ENCODE data around the gene GRIK3.
"Not testable (repeated sequence)": the region's sequence is repeated elsewhere in the genome, so short reads cannot be mapped to it uniquely, and the experiment has no call there.

The GRIK3 gene

DNA sequence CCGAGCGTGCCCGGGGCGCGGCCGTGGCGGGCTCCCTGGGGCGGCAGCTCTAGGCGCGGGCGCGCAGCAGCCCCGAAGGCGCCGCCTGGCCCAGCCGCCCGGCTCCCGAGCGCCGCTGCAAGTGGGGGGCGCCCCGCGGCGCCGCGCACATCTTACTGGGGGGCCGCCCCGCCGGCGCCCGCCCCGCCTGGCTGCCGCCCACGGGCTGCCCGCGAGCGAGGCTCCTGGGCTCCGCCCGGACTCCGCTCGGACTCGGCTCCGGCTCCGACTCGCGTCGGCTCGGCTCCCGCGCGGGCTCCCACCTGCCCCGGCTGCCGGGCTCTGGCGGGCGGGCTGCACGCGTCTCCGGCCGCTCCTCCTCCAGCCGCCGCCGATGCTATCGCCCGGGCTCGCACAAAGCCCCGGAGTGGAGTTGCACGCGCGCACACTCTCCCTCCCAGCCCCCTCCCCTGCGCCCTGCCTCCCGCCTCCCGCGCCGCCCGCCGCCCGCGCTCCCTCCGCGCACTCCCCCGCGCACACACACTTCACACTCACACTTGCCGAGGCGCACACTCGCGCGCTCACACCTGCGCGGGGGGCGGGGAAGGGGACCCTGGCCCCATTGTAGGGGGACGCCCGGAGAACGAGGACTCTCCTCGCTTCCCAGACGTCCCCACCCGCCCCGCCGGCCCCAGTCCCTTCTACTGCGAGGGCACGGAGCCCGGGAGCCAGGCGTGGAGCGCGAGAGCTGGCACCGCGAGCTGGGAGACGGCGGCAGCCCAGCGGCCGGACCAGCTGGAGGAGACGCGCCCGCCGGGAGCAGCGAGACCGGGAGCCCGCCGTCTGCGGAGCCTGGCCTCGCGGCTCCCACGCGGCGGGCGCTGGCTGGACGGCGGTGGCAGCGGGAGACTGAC lies at the start of gene GRIK3:
TSS of gene GRIK3 (minus strand) at position 395 of the 893 bp plus-strand sequence. CDS start 407 bp downstream, outside the sequence.
- in situ Hi-C loops (cut with MboI; ENCODE audit: low sequenced_read_pairs): no loop called here

- in situ Hi-C loops (cut with MboI; ENCODE audit: low sequenced_read_pairs): no loop called here
Measured at GRCh38 chr1:37084013-37084412, 49.7 kb upstream of the GRIK3 start.

DNA sequence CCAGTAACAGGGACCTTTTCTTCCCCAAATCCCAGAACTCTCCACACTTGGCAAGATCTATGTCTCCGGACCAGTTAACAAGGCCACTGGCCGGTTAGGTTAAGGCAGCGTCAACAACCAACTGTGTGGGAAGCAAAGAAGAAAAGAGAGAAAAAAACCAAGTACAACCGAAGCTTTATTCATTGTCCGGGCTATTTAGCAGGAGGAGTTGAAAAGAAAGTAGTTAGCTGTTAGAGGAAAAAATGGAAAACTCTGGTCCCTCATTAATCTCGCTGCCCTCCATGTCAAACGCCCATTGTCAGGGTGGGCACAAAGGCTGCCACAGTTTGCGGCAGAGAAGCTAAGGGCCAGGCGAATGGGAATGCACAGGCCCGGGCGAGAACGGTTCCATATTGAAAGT lies 49.3 kb upstream of the GRIK3 start:
- in situ Hi-C loops (cut with MboI; ENCODE audit: low sequenced_read_pairs): no loop called here

DNA sequence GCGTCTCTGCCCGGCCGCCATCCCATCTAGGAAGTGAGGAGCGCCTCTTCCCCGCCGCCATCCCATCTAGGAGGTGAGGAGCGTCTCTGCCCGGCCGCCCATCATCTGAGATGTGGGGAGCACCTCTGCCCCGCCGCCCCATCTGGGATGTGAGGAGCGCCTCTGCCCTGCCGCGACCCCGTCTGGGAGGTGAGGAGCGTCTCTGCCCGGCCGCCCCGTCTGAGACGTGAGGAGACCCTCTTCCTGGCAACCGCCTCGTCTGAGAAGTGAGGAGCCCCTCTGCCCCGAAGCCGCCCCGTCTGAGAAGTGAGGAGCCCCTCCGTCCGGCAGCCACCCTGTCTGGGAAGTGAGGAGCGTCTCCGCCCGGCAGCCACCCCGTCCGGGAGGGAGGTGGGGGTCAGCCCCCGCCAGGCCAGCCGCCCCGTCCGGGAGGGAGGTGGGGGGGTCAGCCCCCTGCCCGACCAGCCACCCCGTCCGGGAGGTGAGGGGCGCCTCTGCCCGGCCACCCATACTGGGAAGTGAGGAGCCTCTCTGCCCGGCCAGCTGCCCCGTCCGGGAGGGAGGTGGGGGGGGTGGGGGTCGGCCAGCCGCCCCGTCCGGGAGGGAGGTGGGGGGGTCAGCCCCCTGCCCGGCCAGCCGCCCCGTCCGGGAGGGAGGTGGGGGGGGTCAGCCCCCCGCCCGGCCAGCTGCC lies 46.1 kb upstream of the GRIK3 start:
- in situ Hi-C loops (cut with MboI; ENCODE audit: low sequenced_read_pairs): not testable (repeated sequence)

DNA sequence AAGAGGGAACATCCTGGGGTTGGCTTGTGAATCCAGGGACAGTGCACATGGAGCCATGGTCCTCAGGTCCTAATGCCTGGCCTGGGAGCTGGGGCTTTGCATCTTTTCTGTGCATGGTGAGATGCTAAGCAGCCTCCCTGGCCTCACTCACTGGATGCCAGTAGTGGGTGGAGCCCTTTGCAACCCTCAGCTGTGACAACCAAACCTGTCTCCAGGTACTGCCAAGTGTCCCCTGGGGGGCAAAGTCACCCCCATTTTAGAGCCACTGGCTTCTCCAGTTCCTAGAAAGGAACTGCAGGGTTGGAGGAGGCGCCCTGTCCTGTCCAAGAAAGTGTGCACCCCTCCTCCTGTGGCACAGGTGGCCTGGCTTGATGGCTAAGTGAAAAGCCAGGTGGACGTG lies 44.6 kb upstream of the GRIK3 start:
- in situ Hi-C loops (cut with MboI; ENCODE audit: low sequenced_read_pairs): no loop called here

DNA sequence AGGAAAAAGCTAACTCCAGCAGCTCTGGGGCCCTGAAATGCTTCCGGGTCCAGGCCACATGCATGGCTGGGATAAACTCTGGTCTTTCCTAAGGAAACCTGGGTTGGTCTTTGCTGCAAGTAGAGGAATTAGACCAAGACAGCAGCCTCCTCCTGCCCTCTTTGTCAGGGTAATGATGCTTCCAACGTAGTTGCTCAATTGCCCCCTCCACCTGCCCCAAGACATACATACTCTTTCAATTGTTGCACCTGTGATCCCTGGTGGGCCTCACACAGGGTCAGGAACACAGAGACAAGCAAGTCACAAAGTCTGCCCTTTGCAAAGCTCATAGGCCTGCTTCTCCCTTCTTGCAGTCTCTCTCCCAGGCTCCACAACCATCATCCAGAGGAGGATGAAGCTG lies 41.9 kb upstream of the GRIK3 start:
- in situ Hi-C loops (cut with MboI; ENCODE audit: low sequenced_read_pairs): no loop called here

DNA sequence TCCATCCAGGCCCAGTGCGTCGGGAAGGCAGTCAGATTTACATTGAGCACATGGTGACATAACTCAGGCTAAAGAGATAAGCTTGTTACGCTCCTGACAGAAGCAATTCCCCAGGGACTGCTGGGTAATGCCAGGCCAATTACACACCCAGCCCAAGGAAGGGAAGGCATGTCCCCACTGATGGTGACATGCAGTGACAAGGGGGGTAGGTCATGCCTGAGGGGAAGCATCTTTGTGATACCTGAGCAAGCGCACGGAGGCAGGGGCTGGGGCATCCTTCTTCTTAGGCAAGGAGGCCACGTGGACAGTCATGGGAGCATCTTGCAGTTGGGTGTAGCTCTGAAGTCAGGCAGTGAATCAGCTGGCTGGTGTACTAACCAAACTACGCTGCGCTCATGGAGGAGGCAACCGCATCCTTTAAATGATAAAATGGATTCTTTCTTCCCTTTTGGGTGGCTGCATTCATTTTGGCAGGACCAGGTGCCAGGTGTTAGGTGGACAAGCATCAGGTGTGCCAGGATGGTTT lies 39.6 kb upstream of the GRIK3 start:
- in situ Hi-C loops (cut with MboI; ENCODE audit: low sequenced_read_pairs): no loop called here

DNA sequence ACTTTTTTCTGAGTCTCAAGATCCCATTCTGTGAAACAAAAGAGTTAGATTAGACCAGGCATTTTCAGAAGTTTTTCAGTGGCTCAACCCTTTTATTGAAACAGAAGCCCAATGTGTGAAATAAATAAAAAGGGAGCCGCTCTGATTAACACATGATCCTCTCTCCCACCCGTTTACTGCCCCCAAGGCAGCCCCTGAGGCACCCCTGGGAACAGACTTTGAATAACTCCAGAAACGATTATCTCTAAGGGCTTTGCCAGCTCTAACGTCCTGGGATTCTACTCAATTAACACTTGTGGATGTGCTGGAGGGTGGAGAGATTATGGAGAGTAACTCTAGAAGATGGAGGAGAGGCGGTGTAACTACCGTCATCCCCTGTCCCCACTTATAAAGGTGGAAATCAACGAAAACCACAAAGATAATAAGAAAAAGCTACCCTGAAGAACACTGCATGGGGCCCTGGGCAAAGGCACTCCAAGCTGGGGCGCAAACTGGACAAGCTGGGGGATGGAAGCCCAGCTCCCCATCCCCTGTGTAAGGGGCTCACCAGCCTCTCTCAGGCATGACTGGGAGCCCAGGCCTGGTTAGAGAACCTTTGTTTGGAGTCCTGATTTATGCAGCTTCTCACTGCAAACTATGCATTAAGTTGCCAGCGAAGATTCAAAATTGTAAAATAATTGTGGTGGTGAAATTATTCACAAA lies 39.0 kb upstream of the GRIK3 start:
- in situ Hi-C loops (cut with MboI; ENCODE audit: low sequenced_read_pairs): no loop called here

DNA sequence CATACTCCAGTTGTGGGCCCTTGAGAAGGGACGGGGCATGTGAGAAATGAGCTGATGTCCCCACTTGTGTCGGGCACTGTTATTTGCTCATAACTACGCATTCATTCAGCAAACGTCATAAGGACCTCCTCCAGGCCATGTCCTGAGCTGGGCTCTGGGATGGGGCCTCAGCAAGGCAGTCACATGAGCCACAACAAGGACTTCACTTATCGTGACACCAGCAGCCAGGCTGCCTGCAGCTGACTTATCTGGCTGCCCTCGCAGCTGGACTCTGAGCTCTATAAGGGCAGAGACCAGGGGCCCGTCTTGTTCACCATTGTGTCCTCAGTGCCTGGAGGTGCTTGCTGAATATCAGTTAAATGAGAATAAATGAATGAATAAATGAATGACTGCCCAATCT lies 37.5 kb upstream of the GRIK3 start:
- in situ Hi-C loops (cut with MboI; ENCODE audit: low sequenced_read_pairs): no loop called here

GRCh38 chr1:37070126-37070525 lies 35.8 kb upstream of the GRIK3 start:
- in situ Hi-C loops (cut with MboI; ENCODE audit: low sequenced_read_pairs): no loop called here

- in situ Hi-C loops (cut with MboI; ENCODE audit: low sequenced_read_pairs): no loop called here
Measured at GRCh38 chr1:37069406-37069805, 35.1 kb upstream of the GRIK3 start.

GRCh38 chr1:37068897-37069296 lies 34.6 kb upstream of the GRIK3 start:
- in situ Hi-C loops (cut with MboI; ENCODE audit: low sequenced_read_pairs): no loop called here

- in situ Hi-C loops (cut with MboI; ENCODE audit: low sequenced_read_pairs): no loop called here
Measured at GRCh38 chr1:37068260-37068659, 33.9 kb upstream of the GRIK3 start.

DNA sequence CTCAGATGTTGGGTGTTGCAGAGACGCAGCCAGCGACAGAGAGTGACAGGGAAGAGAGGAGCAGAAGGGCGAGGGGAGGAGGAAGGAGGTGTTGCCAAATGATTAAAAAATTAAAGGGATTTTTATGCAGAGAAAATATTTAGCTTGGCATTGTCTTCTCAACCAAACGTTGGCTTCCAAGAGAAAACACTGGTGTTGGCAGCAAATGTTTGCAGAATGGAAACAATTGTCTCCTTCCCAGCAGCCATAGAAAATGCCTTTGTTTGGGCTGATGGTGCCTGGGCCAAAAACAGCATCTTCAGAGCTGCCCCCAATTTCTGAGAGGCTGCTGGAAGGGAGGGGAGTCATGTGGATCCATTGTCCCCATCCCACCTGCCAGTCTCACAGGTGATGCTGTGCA lies 29.7 kb upstream of the GRIK3 start:
- in situ Hi-C loops (cut with MboI; ENCODE audit: low sequenced_read_pairs): no loop called here

DNA sequence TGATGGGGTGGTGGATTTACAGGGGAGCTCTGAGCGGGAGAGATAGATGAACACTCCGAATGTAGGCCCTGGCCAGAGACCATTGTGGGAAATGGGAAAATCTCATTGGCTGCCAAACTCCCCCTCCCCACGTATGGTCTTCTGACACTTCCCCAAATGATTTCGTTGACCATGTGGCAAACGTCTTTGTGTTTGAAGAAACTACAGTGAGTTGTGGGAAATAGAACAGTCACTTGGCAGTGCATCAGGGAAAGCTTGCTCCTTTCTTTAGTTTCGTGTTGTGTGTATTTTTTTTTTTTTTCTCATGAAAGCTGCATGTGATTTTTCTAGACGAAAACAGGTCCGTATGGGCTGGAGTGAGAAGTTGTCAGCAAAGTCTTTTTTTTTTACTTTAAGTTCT lies 25.0 kb upstream of the GRIK3 start:
- in situ Hi-C loops (cut with MboI; ENCODE audit: low sequenced_read_pairs): no loop called here

- in situ Hi-C loops (cut with MboI; ENCODE audit: low sequenced_read_pairs): no loop called here
Measured at GRCh38 chr1:37058424-37058988, 24.2 kb upstream of the GRIK3 start.

DNA sequence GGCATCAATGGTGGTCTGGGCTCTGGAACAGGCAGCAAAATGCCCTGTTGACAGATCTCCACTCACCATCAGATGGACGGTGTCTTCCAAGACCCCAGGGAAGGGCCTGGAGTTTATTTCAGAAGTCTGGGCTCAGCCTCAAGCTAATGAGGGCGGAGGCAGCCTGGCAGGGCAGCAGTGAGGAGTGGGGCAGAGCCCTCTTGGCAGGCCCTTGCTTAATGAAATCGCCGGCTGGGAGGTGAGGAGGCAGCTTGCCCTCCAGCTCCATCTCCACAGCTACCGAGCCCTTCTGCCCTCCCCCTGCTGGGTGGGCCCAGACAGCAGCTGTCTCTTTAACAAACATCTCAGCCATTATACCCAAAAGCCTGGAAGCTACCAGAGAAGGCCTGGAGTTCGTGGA lies 22.0 kb upstream of the GRIK3 start:
- in situ Hi-C loops (cut with MboI; ENCODE audit: low sequenced_read_pairs): no loop called here

DNA sequence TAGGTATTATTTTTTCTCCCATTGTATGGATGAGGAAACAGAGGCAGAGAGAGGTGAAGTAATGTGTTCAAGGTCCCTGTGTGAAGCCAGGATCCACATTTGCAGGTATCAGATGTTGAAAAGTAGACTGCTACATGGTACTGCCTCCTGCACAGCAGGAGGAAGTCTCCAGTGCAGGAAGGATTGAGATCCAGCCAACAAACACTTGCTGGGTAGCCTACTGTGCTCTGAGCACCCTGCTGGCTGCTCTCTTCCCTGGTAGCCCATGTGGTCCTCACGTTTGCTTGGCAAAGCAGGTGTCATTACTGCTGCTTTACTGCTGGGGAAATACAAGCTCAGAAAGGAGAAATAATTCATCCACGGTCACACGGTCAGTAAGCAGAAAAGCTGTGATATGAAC lies 21.3 kb upstream of the GRIK3 start:
- in situ Hi-C loops (cut with MboI; ENCODE audit: low sequenced_read_pairs): no loop called here

- in situ Hi-C loops (cut with MboI; ENCODE audit: low sequenced_read_pairs): no loop called here
Measured at GRCh38 chr1:37053173-37053572, 18.9 kb upstream of the GRIK3 start.

DNA sequence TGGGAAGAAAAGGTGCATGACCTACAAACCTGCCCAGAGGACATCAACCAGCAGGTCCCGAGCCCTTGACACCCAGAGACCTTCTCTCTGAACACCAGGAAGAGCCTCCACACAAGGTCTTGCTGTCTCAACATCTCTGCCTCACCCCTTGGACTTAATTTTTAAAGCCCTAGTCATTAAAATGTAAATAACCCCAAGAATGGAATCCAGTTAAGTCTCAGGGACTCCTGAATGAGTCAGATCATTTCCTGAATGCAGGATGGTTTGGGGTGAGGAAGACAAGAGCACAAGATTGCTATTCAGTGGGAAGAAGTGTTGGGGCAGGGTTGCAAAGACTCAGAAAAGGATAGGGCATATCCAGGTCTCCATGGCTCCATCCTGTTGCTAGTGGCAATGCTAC lies 17.8 kb upstream of the GRIK3 start:
- in situ Hi-C loops (cut with MboI; ENCODE audit: low sequenced_read_pairs): no loop called here

GRCh38 chr1:37051346-37051745 lies 17.0 kb upstream of the GRIK3 start:
- in situ Hi-C loops (cut with MboI; ENCODE audit: low sequenced_read_pairs): no loop called here

Data from HL-60/S4 treated with phorbol 12-myristate 13-acetate at 8.2 ng/mL for 4 days and 3 days (cell line).